Endothelial cell of umbilical vein (primary cell): Measurements from ENCODE around the gene IQGAP2. TPM values are rescaled to one million over a fixed set of nuclear protein-coding genes. Genes with fewer than 3 reads are reported as not detected.

Source experiments
- BruUV-seq: library from RNA; stranded (reverse); fragments of 400-500 nt; replicated peaks from 2 replicates; lab custom pipeline; 2021; lab: Mats Ljungman, UMichigan
- CTCF ChIA-PET: fragments of 300-600, 350-600 bp; sonication (Branson Sonifier 250); formaldehyde crosslinking; loops from one replicate; lab custom pipeline; 2021; ENCODE audit warnings: antibody characterized with exemption, inconsistent platforms; lab: Charles Lee
- POLR2A ChIA-PET: fragments of 300-600, 350-600 bp; sonication (Branson Sonifier 250); formaldehyde crosslinking; loops from one replicate; lab custom pipeline; 2021; ENCODE audit warnings: antibody characterized with exemption, inconsistent platforms; lab: Charles Lee
- DNase-seq: peaks from one replicate; pipeline ENCODE4 v3.0.0-alpha.2; 2011; ENCODE audit warnings: low read depth, low spot score
- FAIRE-seq: peaks from 2 replicates; lab custom pipeline; 2011; peaks lifted over from hg19 to GRCh38; lab: Jason Lieb, UNC
- H2AFZ ChIP-seq: 2 replicates; pipeline ENCODE4 v1.6.0; 2012; ENCODE audit warnings: low read depth, low read length, control low read depth, inconsistent platforms
- H3K27ac ChIP-seq: 2 replicates; pipeline ENCODE4 v1.5.1; 2011; ENCODE audit warnings: low read depth, mild to moderate bottlenecking, control low read depth, low read length, moderate library complexity; ENCODE audit not compliant: insufficient read depth
- H3K27me3 ChIP-seq, 2 experiments: 2 replicates each; pipeline versions ENCODE4 v1.6.0 to v1.6.1; 2011; ENCODE audit warnings: low read length in 2 of 2, mixed read lengths in 1 of 2; ENCODE audit not compliant: control insufficient read depth in 2 of 2, insufficient read depth in 2 of 2
- H3K36me3 ChIP-seq, 2 experiments: 2 replicates in 1 of 2; 3 replicates in 1 of 2; pipeline ENCODE4 v1.5.1; 2011; ENCODE audit warnings: low read length in 2 of 2, mild to moderate bottlenecking in 1 of 2, moderate library complexity in 1 of 2; ENCODE audit not compliant: control insufficient read depth in 2 of 2, insufficient read depth in 2 of 2; ENCODE audit errors: extremely low read depth in 1 of 2
- H3K4me1 ChIP-seq: 3 replicates; pipeline ENCODE4 v1.5.1; 2011; ENCODE audit warnings: mild to moderate bottlenecking, low read length; ENCODE audit not compliant: control insufficient read depth, insufficient read depth; ENCODE audit errors: extremely low read depth
- H3K4me2 ChIP-seq: 2 replicates; pipeline ENCODE4 v1.6.1; 2011; ENCODE audit warnings: low read length, control low read depth, mixed read lengths; ENCODE audit not compliant: insufficient read depth
- H3K4me3 ChIP-seq, 3 experiments: fragments of 200-600 bp in 1 of 3; sonication (generic), shearing (Covaris generic) in 1 of 3; replicated peaks in 1 of 3; 2 replicates each; pipeline ENCODE4 v1.5.1; 2011 to 2016; ENCODE audit warnings: control low read depth in 3 of 3, low read length in 3 of 3, mild to moderate bottlenecking in 2 of 3, inconsistent platforms in 1 of 3, low read depth in 1 of 3, moderate library complexity in 1 of 3; ENCODE audit not compliant: insufficient read depth in 1 of 3
- H3K79me2 ChIP-seq: 2 replicates; pipeline ENCODE4 v1.6.0; 2012; ENCODE audit warnings: low read length, inconsistent platforms; ENCODE audit not compliant: control insufficient read depth, insufficient read depth
- H3K9ac ChIP-seq: replicated peaks from 2 replicates; pipeline ENCODE3; 2011; ENCODE audit warnings: low read length, control low read depth; ENCODE audit not compliant: insufficient read depth; ENCODE audit errors: extremely low read depth
- H3K9me1 ChIP-seq: replicated peaks from 3 replicates; pipeline ENCODE4 v1.6.0; 2011; ENCODE audit warnings: mild to moderate bottlenecking, low read length; ENCODE audit not compliant: control insufficient read depth, insufficient read depth; ENCODE audit errors: extremely low read depth
- H3K9me3 ChIP-seq: replicated peaks from 2 replicates; pipeline ENCODE4 v1.5.1; 2012; ENCODE audit warnings: low read length, inconsistent platforms; ENCODE audit not compliant: control insufficient read depth, insufficient read depth
- H4K20me1 ChIP-seq: replicated peaks from 2 replicates; pipeline ENCODE3; 2011; ENCODE audit warnings: mild to moderate bottlenecking, low read length; ENCODE audit not compliant: control insufficient read depth, insufficient read depth; ENCODE audit errors: extremely low read depth
- CTCF ChIP-seq, 2 donors: IDR thresholded peaks; 1 replicate in 1 of 2; 2 replicates in 1 of 2; pipeline ENCODE4 v1.5.1; 2011; ENCODE audit warnings: low read length in 2 of 2, mild to moderate bottlenecking in 2 of 2, moderate library complexity in 2 of 2, control low read depth in 1 of 2, inconsistent platforms in 1 of 2, low read depth in 1 of 2; ENCODE audit not compliant: insufficient read depth in 1 of 2; ENCODE audit errors: extremely low read depth in 1 of 2
- EZH2 ChIP-seq: IDR thresholded peaks from 2 replicates; pipeline ENCODE4 v1.6.1; 2012; ENCODE audit warnings: borderline replicate concordance, low read depth, mild to moderate bottlenecking, moderate library complexity, low read length, inconsistent platforms; ENCODE audit not compliant: severe bottlenecking
- FOS ChIP-seq: IDR thresholded peaks from 2 replicates; pipeline ENCODE4 v1.6.1; 2011; ENCODE audit warnings: mild to moderate bottlenecking, low read length, moderate library complexity, borderline replicate concordance; ENCODE audit not compliant: insufficient read depth
- GATA2 ChIP-seq: IDR thresholded peaks from 2 replicates; pipeline ENCODE4 v1.7.0; 2011; ENCODE audit warnings: low read depth, mild to moderate bottlenecking, moderate library complexity, mixed read lengths, low read length; ENCODE audit not compliant: insufficient read length, insufficient read depth
- JUN ChIP-seq: IDR thresholded peaks from 2 replicates; pipeline ENCODE4 v1.6.1; 2011; ENCODE audit warnings: borderline replicate concordance, low read depth; ENCODE audit not compliant: insufficient read length, insufficient read depth
- MAX ChIP-seq: IDR thresholded peaks from 2 replicates; pipeline ENCODE4 v1.6.1; 2011; ENCODE audit not compliant: insufficient read depth, insufficient read length
- MYC ChIP-seq: IDR thresholded peaks from one replicate; pipeline ENCODE4 v1.6.1; 2011; ENCODE audit warnings: mild to moderate bottlenecking, low read depth, low read length
- POLR2A ChIP-seq: IDR thresholded peaks from 2 replicates; pipeline ENCODE4 v1.6.1; 2012; ENCODE audit warnings: low read depth, mild to moderate bottlenecking, control low read depth, low read length
- POLR2AphosphoS5 ChIP-seq: IDR thresholded peaks from 2 replicates; pipeline ENCODE4 v1.6.1; 2012; ENCODE audit warnings: low read depth, mild to moderate bottlenecking, control low read depth, low read length, moderate library complexity; ENCODE audit not compliant: insufficient read depth
- dilution Hi-C: fragments of 300-500 bp; cut with MboI; formaldehyde crosslinking; loops from one replicate; pipeline ENCODE4 v1.15.0; 2019; ENCODE audit warnings: low sequenced_read_pairs; ENCODE audit not compliant: extremely low pct_ligation_motif_present
- intact Hi-C: fragments of 100-400 bp; cut with micrococcal nuclease; formaldehyde crosslinking; loops from one replicate; pipeline ENCODE4 v1.10.0; 2022
- polyA plus RNA-seq, 4 experiments: library from polyadenylated mRNA; depleted of rRNA in 3 of 4; stranded (reverse) in 3 of 4; unstranded in 1 of 4; fragments of >200 nt; gene quantifications; 2 replicates each; pipeline versions ENCODE4 v1.2.1 to v1.2.3, GENCODE V29; 2011 to 2012; ENCODE audit warnings: missing spikeins in 1 of 4
- total RNA-seq: library from RNA; stranded (reverse); gene quantifications from 2 replicates; pipeline ENCODE4 v1.2.3, GENCODE V29; 2021

Gene IQGAP2
- total and polyA plus RNA-seq, 2 donors (not counting 3 experiments of a cell fraction or from before 2014, with no cell fraction given) = 4.5 to 4.7 TPM

- Histone ChIP-seq H3K9me1 (no peaks in the 10 kb centered on the region), H3K4me2 (no peak overlapping the region), H3K4me3 (no peak overlapping the region), H3K4me1 (peaks cover under 1% of the 10 kb centered on the region), H3K27ac (no peak overlapping the region), H3K27me3 (no peaks in the 10 kb centered on the region), H3K9ac (no peak overlapping the region), H4K20me1 (no peaks in the 10 kb centered on the region), H3K9me3 (no peaks in the 10 kb centered on the region), H2AFZ (no peak overlapping the region), H3K36me3 (no peaks in the 10 kb centered on the region), H3K79me2 (no peaks in the 10 kb centered on the region)
- no peak for FAIRE-seq
- intact Hi-C loops = no loop called here
- dilution Hi-C loops = no loop called here
- ChIA-PET POLR2A (no interaction called here), CTCF (interaction anchor here (1.5 to 1.8 kb wide), 3 partner anchors 23 to 143 kb away, joined by 7 to 13 read pairs (median 7); no protein-coding TSS in a partner anchor)
- DNase-seq = no peak
- BruUV-seq = no TSS peak
- TF ChIP-seq CTCF (IDR thresholded peaks at IDR 0.05; ENCODE audit: extremely low read depth in 1 of 2, insufficient read depth in 1 of 2, low read depth in 1 of 2, low read length in 2 of 2) = no peak
- no peak for TF ChIP-seq JUN
- no peak for TF ChIP-seq POLR2A
- TF ChIP-seq EZH2 = no peak
- TF ChIP-seq FOS = no peak
- no peak for TF ChIP-seq POLR2AphosphoS5
- no peak for TF ChIP-seq MAX
- TF ChIP-seq MYC = no peak
- no peak for TF ChIP-seq GATA2
Measured at GRCh38 chr5:76744632-76745031, 341.5 kb downstream of the IQGAP2 start.
